ENCODE measurements around the gene MBP. TPM values are rescaled to one million over a fixed set of nuclear protein-coding genes. Genes with fewer than 3 reads are reported as not detected.

MBP gene
- total RNA-seq, 1 donor from 2014 or later, result 45.2 TPM

- no peak for DNase-seq (ENCODE audit: low spot score)
These were observed 122.9 kb downstream of the MBP start for GRCh38 chr18:77009675-77010074.

- no peak for DNase-seq (ENCODE audit: low spot score)
These were observed 123.8 kb downstream of the MBP start for GRCh38 chr18:77008576-77009315.

GRCh38 chr18:77008006-77008405 is 124.6 kb downstream of the MBP start:
- DNase-seq (ENCODE audit: low spot score), result no peak

GRCh38 chr18:77007251-77007650 is 125.3 kb downstream of the MBP start:
- no peak for DNase-seq (ENCODE audit: low spot score)

- DNase-seq (ENCODE audit: low spot score), result no peak
These were observed 126.0 kb downstream of the MBP start for GRCh38 chr18:77006305-77007175.

GRCh38 chr18:77005651-77006195 is 126.9 kb downstream of the MBP start:
- no peak for DNase-seq (ENCODE audit: low spot score)

- DNase-seq (ENCODE audit: low spot score), result no peak
These were observed 127.8 kb downstream of the MBP start for GRCh38 chr18:77004555-77005380.

GRCh38 chr18:77003316-77003715 is 129.3 kb downstream of the MBP start:
- DNase-seq (ENCODE audit: low spot score), result no peak

GRCh38 chr18:77002496-77002895 is 130.1 kb downstream of the MBP start:
- DNase-seq (ENCODE audit: low spot score), result no peak

GRCh38 chr18:77001979-77002378 is 130.6 kb downstream of the MBP start:
- no peak for DNase-seq (ENCODE audit: low spot score)

- DNase-seq (ENCODE audit: low spot score), result no peak
These were observed 131.5 kb downstream of the MBP start for GRCh38 chr18:77001041-77001440.

GRCh38 chr18:77000527-77000926 is 132.1 kb downstream of the MBP start:
- DNase-seq (ENCODE audit: low spot score), result no peak

- no peak for DNase-seq (ENCODE audit: low spot score)
These were observed 133.5 kb downstream of the MBP start for GRCh38 chr18:76999077-76999476.

- DNase-seq (ENCODE audit: low spot score), result no peak
These were observed 134.4 kb downstream of the MBP start for GRCh38 chr18:76997951-76998808.

- DNase-seq (ENCODE audit: low spot score), result no peak
These were observed 136.2 kb downstream of the MBP start for GRCh38 chr18:76996429-76996828.

- no peak for DNase-seq (ENCODE audit: low spot score)
These were observed 136.7 kb downstream of the MBP start for GRCh38 chr18:76995896-76996295.

GRCh38 chr18:76994086-76994654 is 138.4 kb downstream of the MBP start:
- no peak for DNase-seq (ENCODE audit: low spot score)

- DNase-seq (ENCODE audit: low spot score), result no peak
These were observed 139.0 kb downstream of the MBP start for GRCh38 chr18:76993573-76993972.

GRCh38 chr18:76993085-76993382 is 139.5 kb downstream of the MBP start:
- no peak for DNase-seq (ENCODE audit: low spot score)

Measured in mesenteric fat pad (tissue), 1 donor.